Activated CD4-positive, alpha-beta memory T cell treated with anti-CD3 and anti-CD28 coated beads for 36 hours (primary cell): ENCODE results near the gene RAMAC. TPM values are rescaled to one million over a fixed set of nuclear protein-coding genes. Genes with fewer than 3 reads are reported as not detected.
A peak's percentile ranks its signal among the peaks of the same experiment; 100 is the strongest.
"Not testable (repeated sequence)": the region's sequence is repeated elsewhere in the genome, so short reads cannot be mapped to it uniquely, and the experiment has no call there.

Experiments
- CTCF ChIA-PET: fragments of 350-600 bp; sonication (Branson Sonifier 250); formaldehyde crosslinking; loops from one replicate; lab custom pipeline; 2021; ENCODE audit warnings: antibody characterized with exemption, inconsistent platforms; lab: Charles Lee
- POLR2A ChIA-PET: fragments of 350-600 bp; sonication (Branson Sonifier 250); formaldehyde crosslinking; loops from one replicate; lab custom pipeline; 2021; ENCODE audit warnings: antibody characterized with exemption; lab: Charles Lee
- DNase-seq: peaks from one replicate; pipeline ENCODE4 v3.0.0-alpha.2; 2020
- H3K27ac Mint-ChIP-seq: one replicate; pipeline ENCODE4 v1.8.0; 2021; ENCODE audit warnings: mixed read lengths
- H3K27me3 Mint-ChIP-seq: one replicate; pipeline ENCODE4 v1.8.0; 2021; ENCODE audit warnings: mixed read lengths
- H3K36me3 Mint-ChIP-seq: one replicate; pipeline ENCODE4 v1.8.0; 2021; ENCODE audit warnings: mixed read lengths
- H3K4me1 Mint-ChIP-seq: one replicate; pipeline ENCODE4 v1.8.0; 2021; ENCODE audit warnings: low read depth, mixed read lengths
- H3K4me3 Mint-ChIP-seq: one replicate; pipeline ENCODE4 v1.8.0; 2021; ENCODE audit warnings: mild to moderate bottlenecking, mixed read lengths
- H3K9me3 Mint-ChIP-seq: one replicate; pipeline ENCODE4 v1.8.0; 2021; ENCODE audit warnings: mixed read lengths
- intact Hi-C: fragments of 100-400 bp; cut with micrococcal nuclease; formaldehyde crosslinking; loops from one replicate; pipeline ENCODE4 v1.15.1; 2023
- total RNA-seq, 2 experiments: library from RNA; stranded (reverse); gene quantifications; one replicate each; pipeline ENCODE4 v1.2.3, GENCODE V29; 2021

The RAMAC gene
- total RNA-seq, 2 experiments from 2014 or later = 19.0 to 20.2 TPM

GRCh38 chr15:82999426-82999825, 13.4 kb downstream of the RAMAC start:
- no peak for DNase-seq
- ChIA-PET CTCF (interaction anchor here (0.7 to 4.0 kb wide), 14 partner anchors 11 to 469 kb away, joined by 3 to 42 read pairs (median 4); partner anchors contain the start of genes C15orf40, RAMAC and RPS17), POLR2A (interaction anchor here (1.0 kb wide), 1 partner anchor 12 kb away, joined by 5 read pairs; the partner anchor contains the start of gene C15orf40)
- intact Hi-C loops = no loop called here
- no peak overlapping the region for H3K4me3 Mint-ChIP-seq
- peaks cover 7% of the 10 kb centered on the region for H3K4me1 Mint-ChIP-seq
- H3K9me3 Mint-ChIP-seq = no peaks in the 10 kb centered on the region
- H3K36me3 Mint-ChIP-seq = no peaks in the 10 kb centered on the region
- no peak overlapping the region for H3K27ac Mint-ChIP-seq
- no peaks in the 10 kb centered on the region for H3K27me3 Mint-ChIP-seq

- POLR2A ChIA-PET = interaction anchor here (1.0 to 1.6 kb wide), 2 partner anchors 10 to 11 kb away, joined by 3 to 5 read pairs; partner anchors contain the start of gene C15orf40
Observed at GRCh38 chr15:82999905-83000671, 14.1 kb downstream of the RAMAC start.

GRCh38 chr15:83000672-83001031, 14.6 kb downstream of the RAMAC start:
- H3K36me3 Mint-ChIP-seq, H3K27me3 Mint-ChIP-seq, H3K4me3 Mint-ChIP-seq, H3K9me3 Mint-ChIP-seq, H3K27ac Mint-ChIP-seq, DNase-seq, H3K4me1 Mint-ChIP-seq: not testable (repeated sequence)
- POLR2A ChIA-PET = interaction anchor here (1.0 to 1.6 kb wide), 2 partner anchors 9 to 10 kb away, joined by 3 to 5 read pairs; partner anchors contain the start of gene C15orf40
- intact Hi-C loops = loop anchor here (1.0 to 2.0 kb wide), 4 partner anchors 151 to 470 kb away; partner anchors contain the start of gene RPS17
- CTCF ChIA-PET = interaction anchor here (0.6 to 4.0 kb wide), 11 partner anchors 10 to 470 kb away, joined by 3 to 42 read pairs (median 3); partner anchors contain the start of genes C15orf40 and RPS17

More at GRCh38 chr15:82999905-83000671, 14.1 kb downstream of the RAMAC start:
- intact Hi-C loops = loop anchor here (1.0 to 2.0 kb wide), 4 partner anchors 151 to 470 kb away; partner anchors contain the start of gene RPS17
- H3K27me3 Mint-ChIP-seq = no peaks in the 10 kb centered on the region
- peaks cover 7% of the 10 kb centered on the region for H3K4me1 Mint-ChIP-seq
- CTCF ChIA-PET = interaction anchor here (0.6 to 4.0 kb wide), 19 partner anchors 11 to 469 kb away, joined by 3 to 42 read pairs (median 3); partner anchors contain the start of genes C15orf40, RAMAC and RPS17
- H3K27ac Mint-ChIP-seq = no peak overlapping the region
- no peaks in the 10 kb centered on the region for H3K36me3 Mint-ChIP-seq
- peak overlapping the region; percentile 36 for H3K4me3 Mint-ChIP-seq
- no peaks in the 10 kb centered on the region for H3K9me3 Mint-ChIP-seq
- DNase-seq = peak; percentile 19

GRCh38 chr15:83010709-83011270, 24.8 kb downstream of the RAMAC start:
- Mint-ChIP-seq H3K36me3 (peaks cover 16% of the 10 kb centered on the region), H3K27ac (peak overlapping the region; percentile 89), H3K9me3 (no peaks in the 10 kb centered on the region), H3K4me1 (peaks cover 44% of the 10 kb centered on the region), H3K4me3 (peak overlapping the region; percentile 90), H3K27me3 (no peaks in the 10 kb centered on the region)
- peak; percentile 90 for DNase-seq
- CTCF ChIA-PET = interaction anchor here (0.8 to 5.7 kb wide), 17 partner anchors 10 to 480 kb away, joined by 3 to 39 read pairs (median 5); partner anchors contain the start of genes AP3B2, BTBD1, RAMAC and RPS17
- POLR2A ChIA-PET = interaction anchor here (1.2 to 1.9 kb wide), 6 partner anchors 11 to 470 kb away, joined by 3 to 6 read pairs (median 5); partner anchors contain the start of genes BTBD1 and RPS17
- intact Hi-C loops = loop anchor here (1.0 to 5.0 kb wide), 8 partner anchors 24 to 470 kb away; partner anchors contain the start of genes BTBD1, RAMAC and RPS17

GRCh38 chr15:83011271-83012075, 25.5 kb downstream of the RAMAC start, which contains the start of gene C15orf40:
TSS of gene C15orf40 (minus strand) at chr15:83011639. CDS start at chr15:83011607, 32 bp downstream.
- peak; percentile 90 for DNase-seq
- Mint-ChIP-seq H3K4me1 (peaks cover 44% of the 10 kb centered on the region), H3K27me3 (no peaks in the 10 kb centered on the region), H3K36me3 (peaks cover 17% of the 10 kb centered on the region), H3K9me3 (no peaks in the 10 kb centered on the region), H3K27ac (peak within 1 kb of the TSS; percentile 89), H3K4me3 (peak within 1 kb of the TSS; percentile 90)
- ChIA-PET POLR2A (interaction anchor here (0.6 to 1.9 kb wide), 9 partner anchors 8 to 471 kb away, joined by 3 to 6 read pairs (median 4); partner anchors contain the start of genes BTBD1 and RPS17), CTCF (interaction anchor here (0.8 to 5.7 kb wide), 18 partner anchors 8 to 471 kb away, joined by 3 to 39 read pairs (median 5); partner anchors contain the start of genes AP3B2, BTBD1, RAMAC and RPS17)
- intact Hi-C loops = loop anchor here (1.0 to 5.0 kb wide), 7 partner anchors 25 to 471 kb away; partner anchors contain the start of genes BTBD1, RAMAC and RPS17

GRCh38 chr15:83012076-83012426, 26.0 kb downstream of the RAMAC start:
- CTCF ChIA-PET = interaction anchor here (0.8 to 5.7 kb wide), 10 partner anchors 9 to 471 kb away, joined by 3 to 39 read pairs (median 12); partner anchors contain the start of genes BTBD1, RAMAC and RPS17
- intact Hi-C loops = loop anchor here (5.0 kb wide), 1 partner anchor 260 kb away; no protein-coding TSS in a partner anchor
- no peaks in the 10 kb centered on the region for H3K27me3 Mint-ChIP-seq
- no peak for DNase-seq
- H3K4me3 Mint-ChIP-seq = peak overlapping the region; percentile 90
- POLR2A ChIA-PET = interaction anchor here (0.6 to 1.9 kb wide), 5 partner anchors 9 to 472 kb away, joined by 3 to 5 read pairs (median 4); partner anchors contain the start of genes BTBD1 and RPS17
- H3K4me1 Mint-ChIP-seq = peaks cover 46% of the 10 kb centered on the region
- peak overlapping the region; percentile 89 for H3K27ac Mint-ChIP-seq
- H3K36me3 Mint-ChIP-seq = peaks cover 18% of the 10 kb centered on the region
- no peaks in the 10 kb centered on the region for H3K9me3 Mint-ChIP-seq

GRCh38 chr15:83012636-83013035, 26.6 kb downstream of the RAMAC start:
- DNase-seq = no peak
- intact Hi-C loops = loop anchor here (5.0 kb wide), 1 partner anchor 260 kb away; no protein-coding TSS in a partner anchor
- H3K27me3 Mint-ChIP-seq = no peaks in the 10 kb centered on the region
- ChIA-PET POLR2A (interaction anchor here (1.0 to 1.6 kb wide), 4 partner anchors 10 to 472 kb away, joined by 3 to 4 read pairs (median 3); partner anchors contain the start of genes BTBD1 and RPS17), CTCF (interaction anchor here (1.6 to 5.7 kb wide), 5 partner anchors 10 to 472 kb away, joined by 4 to 39 read pairs (median 14); partner anchors contain the start of genes BTBD1 and RPS17)
- no peak overlapping the region for H3K27ac Mint-ChIP-seq
- no peaks in the 10 kb centered on the region for H3K9me3 Mint-ChIP-seq
- peak overlapping the region; percentile 90 for H3K4me3 Mint-ChIP-seq
- peaks cover 17% of the 10 kb centered on the region for H3K36me3 Mint-ChIP-seq
- peaks cover 47% of the 10 kb centered on the region for H3K4me1 Mint-ChIP-seq

GRCh38 chr15:83014205-83014653, 28.2 kb downstream of the RAMAC start:
- peak; percentile 33 for DNase-seq
- POLR2A ChIA-PET = interaction anchor here (1.0 kb wide), 1 partner anchor 53 kb away, joined by 4 read pairs; no protein-coding TSS in a partner anchor
- H3K27me3 Mint-ChIP-seq = no peaks in the 10 kb centered on the region
- no peak overlapping the region for H3K4me3 Mint-ChIP-seq
- H3K4me1 Mint-ChIP-seq = peaks cover 47% of the 10 kb centered on the region
- peaks cover 14% of the 10 kb centered on the region for H3K36me3 Mint-ChIP-seq
- peak overlapping the region; percentile 34 for H3K27ac Mint-ChIP-seq
- intact Hi-C loops = loop anchor here (5.0 kb wide), 1 partner anchor 262 kb away; no protein-coding TSS in a partner anchor
- H3K9me3 Mint-ChIP-seq = no peaks in the 10 kb centered on the region
- CTCF ChIA-PET = interaction anchor here (0.8 to 1.6 kb wide), 4 partner anchors 14 to 264 kb away, joined by 3 to 5 read pairs (median 3); no protein-coding TSS in a partner anchor

- no peaks in the 10 kb centered on the region for H3K27me3 Mint-ChIP-seq
- DNase-seq = no peak
- H3K27ac Mint-ChIP-seq = no peak overlapping the region
- intact Hi-C loops = no loop called here
- H3K4me1 Mint-ChIP-seq = peaks cover 39% of the 10 kb centered on the region
- H3K9me3 Mint-ChIP-seq = no peaks in the 10 kb centered on the region
- H3K36me3 Mint-ChIP-seq = peaks cover 15% of the 10 kb centered on the region
- ChIA-PET CTCF (interaction anchor here (1.5 kb wide), 1 partner anchor 15 kb away, joined by 3 read pairs; no protein-coding TSS in a partner anchor), POLR2A (no interaction called here)
- H3K4me3 Mint-ChIP-seq = no peak overlapping the region
Observed at GRCh38 chr15:83015361-83015760, 29.4 kb downstream of the RAMAC start.

- no peak for DNase-seq
Observed at GRCh38 chr15:83016906-83017305, 30.9 kb downstream of the RAMAC start.

More at GRCh38 chr15:83016906-83017305, 30.9 kb downstream of the RAMAC start:
- ChIA-PET CTCF (interaction anchor here (1.1 kb wide), 1 partner anchor 486 kb away, joined by 7 read pairs; no protein-coding TSS in a partner anchor), POLR2A (no interaction called here)
- Mint-ChIP-seq H3K36me3 (peaks cover 16% of the 10 kb centered on the region), H3K27me3 (no peaks in the 10 kb centered on the region), H3K4me1 (peaks cover 30% of the 10 kb centered on the region), H3K27ac (peak overlapping the region; percentile 0), H3K4me3 (no peak overlapping the region), H3K9me3 (no peaks in the 10 kb centered on the region)
- intact Hi-C loops = no loop called here
